HL-60 (cell line): Measurements from ENCODE around the gene ENPP1.
"Not testable (repeated sequence)": the region's sequence is repeated elsewhere in the genome, so short reads cannot be mapped to it uniquely, and the experiment has no call there.

Source experiments
- GABPA ChIP-seq: IDR thresholded peaks from 2 replicates; pipeline ENCODE4 v1.6.1; 2012; ENCODE audit warnings: low read depth
- POLR2AphosphoS5 ChIP-seq: IDR thresholded peaks from 2 replicates; pipeline ENCODE4 v1.6.1; 2012; ENCODE audit warnings: low read depth
- TF ChIP-seq, protein P1 (sequence below): IDR thresholded peaks from one replicate; pipeline ENCODE4 v1.5.1; 2011; ENCODE audit warnings: low read length, control low read depth, inconsistent platforms; ENCODE audit not compliant: insufficient read depth
- TF ChIP-seq, protein P2 (sequence below): IDR thresholded peaks from 2 replicates; pipeline ENCODE4 v1.6.1; 2012; ENCODE audit warnings: low read depth; ENCODE audit not compliant: insufficient replicate concordance

DNA sequence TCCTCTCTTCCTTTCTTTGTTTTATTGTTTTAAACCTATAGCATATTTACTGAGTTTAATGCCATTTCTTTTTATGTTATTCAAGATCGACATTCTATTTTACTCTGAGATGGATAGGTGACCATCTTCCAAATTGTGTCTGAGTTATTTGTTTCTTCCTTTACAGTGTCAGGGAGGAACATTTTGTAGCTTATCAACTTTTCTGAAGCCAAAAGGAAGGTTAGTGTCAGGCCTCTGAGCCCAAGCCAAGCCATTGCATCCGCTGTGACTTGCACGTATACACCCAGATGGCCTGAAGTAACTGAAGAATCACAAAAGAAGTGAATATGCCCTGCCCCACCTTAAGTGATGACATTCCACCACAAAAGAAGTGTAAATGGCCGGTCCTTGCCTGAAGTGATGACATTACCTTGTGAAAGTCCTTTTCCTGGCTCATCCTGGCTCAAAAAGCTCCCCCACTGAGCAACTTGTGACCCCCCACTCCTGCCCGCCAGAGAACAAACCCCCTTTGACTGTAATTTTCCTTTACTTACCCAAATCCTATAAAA lies 93.6 kb downstream of the ENPP1 start:
- TF ChIP-seq, protein P1, sequence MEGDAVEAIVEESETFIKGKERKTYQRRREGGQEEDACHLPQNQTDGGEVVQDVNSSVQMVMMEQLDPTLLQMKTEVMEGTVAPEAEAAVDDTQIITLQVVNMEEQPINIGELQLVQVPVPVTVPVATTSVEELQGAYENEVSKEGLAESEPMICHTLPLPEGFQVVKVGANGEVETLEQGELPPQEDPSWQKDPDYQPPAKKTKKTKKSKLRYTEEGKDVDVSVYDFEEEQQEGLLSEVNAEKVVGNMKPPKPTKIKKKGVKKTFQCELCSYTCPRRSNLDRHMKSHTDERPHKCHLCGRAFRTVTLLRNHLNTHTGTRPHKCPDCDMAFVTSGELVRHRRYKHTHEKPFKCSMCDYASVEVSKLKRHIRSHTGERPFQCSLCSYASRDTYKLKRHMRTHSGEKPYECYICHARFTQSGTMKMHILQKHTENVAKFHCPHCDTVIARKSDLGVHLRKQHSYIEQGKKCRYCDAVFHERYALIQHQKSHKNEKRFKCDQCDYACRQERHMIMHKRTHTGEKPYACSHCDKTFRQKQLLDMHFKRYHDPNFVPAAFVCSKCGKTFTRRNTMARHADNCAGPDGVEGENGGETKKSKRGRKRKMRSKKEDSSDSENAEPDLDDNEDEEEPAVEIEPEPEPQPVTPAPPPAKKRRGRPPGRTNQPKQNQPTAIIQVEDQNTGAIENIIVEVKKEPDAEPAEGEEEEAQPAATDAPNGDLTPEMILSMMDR = not testable (repeated sequence)
- TF ChIP-seq GABPA, POLR2AphosphoS5: not testable (repeated sequence)
- TF ChIP-seq, protein P2, sequence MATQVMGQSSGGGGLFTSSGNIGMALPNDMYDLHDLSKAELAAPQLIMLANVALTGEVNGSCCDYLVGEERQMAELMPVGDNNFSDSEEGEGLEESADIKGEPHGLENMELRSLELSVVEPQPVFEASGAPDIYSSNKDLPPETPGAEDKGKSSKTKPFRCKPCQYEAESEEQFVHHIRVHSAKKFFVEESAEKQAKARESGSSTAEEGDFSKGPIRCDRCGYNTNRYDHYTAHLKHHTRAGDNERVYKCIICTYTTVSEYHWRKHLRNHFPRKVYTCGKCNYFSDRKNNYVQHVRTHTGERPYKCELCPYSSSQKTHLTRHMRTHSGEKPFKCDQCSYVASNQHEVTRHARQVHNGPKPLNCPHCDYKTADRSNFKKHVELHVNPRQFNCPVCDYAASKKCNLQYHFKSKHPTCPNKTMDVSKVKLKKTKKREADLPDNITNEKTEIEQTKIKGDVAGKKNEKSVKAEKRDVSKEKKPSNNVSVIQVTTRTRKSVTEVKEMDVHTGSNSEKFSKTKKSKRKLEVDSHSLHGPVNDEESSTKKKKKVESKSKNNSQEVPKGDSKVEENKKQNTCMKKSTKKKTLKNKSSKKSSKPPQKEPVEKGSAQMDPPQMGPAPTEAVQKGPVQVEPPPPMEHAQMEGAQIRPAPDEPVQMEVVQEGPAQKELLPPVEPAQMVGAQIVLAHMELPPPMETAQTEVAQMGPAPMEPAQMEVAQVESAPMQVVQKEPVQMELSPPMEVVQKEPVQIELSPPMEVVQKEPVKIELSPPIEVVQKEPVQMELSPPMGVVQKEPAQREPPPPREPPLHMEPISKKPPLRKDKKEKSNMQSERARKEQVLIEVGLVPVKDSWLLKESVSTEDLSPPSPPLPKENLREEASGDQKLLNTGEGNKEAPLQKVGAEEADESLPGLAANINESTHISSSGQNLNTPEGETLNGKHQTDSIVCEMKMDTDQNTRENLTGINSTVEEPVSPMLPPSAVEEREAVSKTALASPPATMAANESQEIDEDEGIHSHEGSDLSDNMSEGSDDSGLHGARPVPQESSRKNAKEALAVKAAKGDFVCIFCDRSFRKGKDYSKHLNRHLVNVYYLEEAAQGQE = not testable (repeated sequence)
